HL-60 (cell line): Measurements from ENCODE around the gene KLHL40.

Experiments
- DNase-seq, 2 experiments: peaks; one replicate each; pipeline ENCODE4 v3.0.0-alpha.2; 2010 to 2020; ENCODE audit warnings: low read depth in 1 of 2, low spot score in 1 of 2
- H3K27ac ChIP-seq: fragments of 250-450 bp; sonication (Bioruptor Pico); replicated peaks from 2 replicates; pipeline ENCODE4 v1.5.1; 2020; ENCODE audit warnings: mild to moderate bottlenecking, moderate library complexity
- H3K27me3 ChIP-seq: fragments of 250-450 bp; sonication (Bioruptor Pico); 2 replicates; pipeline ENCODE4 v1.5.1; 2021; ENCODE audit warnings: mild to moderate bottlenecking, moderate library complexity; ENCODE audit not compliant: insufficient read depth, poor library complexity, severe bottlenecking
- H3K4me3 ChIP-seq: replicated peaks from 2 replicates; pipeline ENCODE4 v1.5.1; 2011; ENCODE audit warnings: mild to moderate bottlenecking, control low read depth, low read length; ENCODE audit not compliant: insufficient read depth
- CTCF ChIP-seq: IDR thresholded peaks from one replicate; pipeline ENCODE4 v1.5.1; 2011; ENCODE audit warnings: low read length, control low read depth, inconsistent platforms; ENCODE audit not compliant: insufficient read depth
- GABPA ChIP-seq: IDR thresholded peaks from 2 replicates; pipeline ENCODE4 v1.6.1; 2012; ENCODE audit warnings: low read depth
- POLR2AphosphoS5 ChIP-seq: IDR thresholded peaks from 2 replicates; pipeline ENCODE4 v1.6.1; 2012; ENCODE audit warnings: low read depth
- REST ChIP-seq: IDR thresholded peaks from 2 replicates; pipeline ENCODE4 v1.6.1; 2012; ENCODE audit warnings: low read depth; ENCODE audit not compliant: insufficient replicate concordance
- SPI1 ChIP-seq: IDR thresholded peaks from 2 replicates; pipeline ENCODE4 v1.6.1; 2012; ENCODE audit warnings: low read depth, mild to moderate bottlenecking, borderline replicate concordance

The KLHL40 gene

GRCh38 chr3:42702066-42702951 is 17.0 kb downstream of the KLHL40 start, which contains the start of gene HHATL:
HHATL (minus strand) TSS chr3:42702798; CDS start chr3:42700826, 1,972 bp downstream.
- TF ChIP-seq SPI1, result no peak
- no peak for TF ChIP-seq GABPA
- no peak within 1 kb of the TSS for H3K4me3 ChIP-seq
- no peak within 1 kb of the TSS for H3K27ac ChIP-seq
- no peak for DNase-seq
- no peaks in the 10 kb centered on the region for H3K27me3 ChIP-seq

GRCh38 chr3:42702982-42703694 is 17.8 kb downstream of the KLHL40 start:
- TF ChIP-seq POLR2AphosphoS5 (no peak), CTCF (no peak), SPI1 (no peak), GABPA (no peak), REST (no peak)
- Histone ChIP-seq H3K4me3 (no peak overlapping the region), H3K27me3 (no peaks in the 10 kb centered on the region), H3K27ac (no peak overlapping the region)
- no peak for DNase-seq

GRCh38 chr3:42703695-42704025 is 18.3 kb downstream of the KLHL40 start:
- no peak for DNase-seq
- Histone ChIP-seq H3K27me3 (no peaks in the 10 kb centered on the region), H3K4me3 (no peak overlapping the region), H3K27ac (no peak overlapping the region)
- TF ChIP-seq GABPA (no peak), REST (no peak), POLR2AphosphoS5 (no peak), CTCF (no peak), SPI1 (no peak)

GRCh38 chr3:42704136-42704841 is 19.0 kb downstream of the KLHL40 start:
- no peak for DNase-seq
- Histone ChIP-seq H3K4me3 (no peak overlapping the region), H3K27me3 (no peaks in the 10 kb centered on the region), H3K27ac (no peak overlapping the region)
- TF ChIP-seq GABPA, result no peak
